HG03097 (cell line): ENCODE results near the gene GMDS.

Experiments used
- ATAC-seq: cut with Tn5 transposase; IDR thresholded peaks from one replicate; pipeline ENCODE4 v1.9.1; 2021; ENCODE audit not compliant: unreplicated experiment, low FRiP score

The GMDS gene

DNA sequence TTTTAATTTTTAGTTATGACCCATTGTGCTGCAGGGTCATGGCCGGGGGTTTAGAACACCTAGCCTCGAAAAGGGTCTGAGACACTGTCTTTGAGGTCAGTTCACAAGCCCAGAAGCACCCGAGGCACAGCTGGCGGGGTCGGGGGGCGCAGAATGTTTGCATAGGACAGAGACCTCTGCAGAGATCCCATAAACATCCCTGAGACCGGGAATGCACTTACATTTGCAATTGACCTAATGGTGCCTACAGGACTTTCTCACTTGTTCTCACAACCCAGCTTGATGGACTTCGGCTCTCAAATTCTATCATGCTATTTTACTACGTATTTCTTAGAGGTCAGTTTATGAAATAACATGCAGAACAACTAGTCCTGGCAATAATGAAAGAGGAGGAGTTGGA is 669.2 kb downstream of the GMDS start:
- no peak for ATAC-seq

DNA sequence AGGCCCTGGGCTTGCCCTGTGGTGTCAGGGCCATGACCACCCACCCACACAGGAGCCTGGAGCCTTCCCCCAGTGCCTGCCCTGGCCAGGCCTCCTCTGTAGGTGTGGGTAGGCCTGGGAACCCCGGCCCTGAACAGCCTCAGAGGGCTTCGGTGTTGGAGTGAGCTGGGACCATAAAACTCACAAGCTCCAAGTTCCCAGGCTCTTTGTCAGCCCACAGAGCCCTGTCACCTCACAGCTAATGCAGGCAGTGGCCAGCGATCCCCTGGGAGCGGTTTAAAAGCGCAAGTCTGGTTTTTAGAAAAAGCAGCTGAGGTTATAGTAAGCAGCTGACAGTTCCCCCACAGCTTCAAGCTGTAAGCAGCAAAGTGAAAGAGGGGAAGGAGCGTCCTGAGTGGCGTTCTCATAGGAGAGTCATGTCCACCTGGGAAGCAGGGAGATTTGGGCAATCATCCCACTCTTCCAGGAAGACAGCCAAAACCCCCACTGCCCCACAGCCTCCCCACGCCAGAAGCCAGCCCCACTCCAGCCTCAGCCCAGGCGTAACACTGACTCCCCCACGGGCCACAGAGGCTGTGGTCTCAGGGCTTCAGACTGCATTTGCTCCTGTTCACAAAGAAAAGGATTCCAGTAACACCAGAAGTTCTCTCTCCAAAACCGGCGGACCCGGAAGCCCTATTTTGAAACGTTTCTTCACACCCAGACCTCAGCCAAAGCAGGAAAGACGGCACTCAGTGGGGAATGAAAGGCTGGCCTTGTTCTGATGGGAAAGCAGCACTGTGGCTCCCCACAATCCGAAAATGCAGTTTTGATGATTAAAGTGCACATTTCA is 670.0 kb downstream of the GMDS start:
- ATAC-seq = no peak

DNA sequence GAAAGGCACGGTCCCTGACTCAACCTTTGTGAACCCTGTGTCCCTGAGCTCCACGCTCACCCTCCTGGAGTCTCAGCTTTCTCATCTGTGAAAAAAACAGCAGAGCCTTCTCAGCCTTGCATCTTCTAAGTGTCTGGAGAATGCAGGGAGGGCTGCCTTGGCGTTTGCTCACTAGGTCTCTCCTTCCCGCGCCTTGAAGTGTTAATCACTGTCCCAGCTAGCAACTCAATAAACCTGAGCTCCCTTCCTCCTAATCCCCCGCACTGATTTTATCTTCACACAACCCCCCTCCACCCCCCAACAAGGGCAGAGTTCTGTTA is 670.6 kb downstream of the GMDS start:
- ATAC-seq = no peak

DNA sequence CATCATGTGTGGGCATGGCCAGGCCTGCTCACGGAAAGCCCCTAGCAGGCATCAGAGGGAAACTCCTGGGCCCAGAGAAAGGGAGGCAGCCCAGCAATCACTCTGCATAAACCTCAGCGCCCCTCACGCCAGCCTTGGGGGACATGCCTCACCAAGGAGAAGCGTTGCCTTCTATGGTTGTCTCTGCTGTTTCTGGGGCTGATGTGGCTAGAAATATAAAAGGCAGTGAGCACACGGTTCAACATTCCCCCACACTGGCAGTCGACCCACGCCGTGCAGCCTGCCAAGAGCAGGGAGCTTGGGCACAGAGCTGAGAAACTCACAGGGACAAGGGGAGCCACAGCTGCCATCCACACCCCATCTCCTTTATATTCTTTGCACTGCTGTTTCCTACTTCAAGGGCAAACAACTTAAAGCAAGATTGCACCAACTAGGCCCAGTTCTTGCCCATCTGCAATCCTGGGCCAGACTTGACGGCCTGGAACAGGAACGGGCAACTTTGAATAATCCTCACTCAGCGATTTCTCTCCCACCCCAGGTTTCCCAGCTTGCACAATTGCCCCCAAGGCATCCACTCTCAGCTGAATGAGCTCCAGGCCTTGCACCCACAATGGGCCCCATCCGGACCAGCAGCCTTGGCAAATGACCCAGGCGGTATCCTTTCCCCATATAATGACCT is 671.2 kb downstream of the GMDS start:
- no peak for ATAC-seq
